Bronchial epithelial cell (primary cell): Measurements from ENCODE around the gene DMD. TPM values are rescaled to one million over a fixed set of nuclear protein-coding genes. Genes with fewer than 3 reads are reported as not detected.
A peak's percentile ranks its signal among the peaks of the same experiment; 100 is the strongest.

Source experiments
- DNase-seq: peaks from one replicate; pipeline ENCODE4 v3.0.0-alpha.2; 2010; ENCODE audit warnings: low read depth
- FAIRE-seq: peaks from 2 replicates; lab custom pipeline; 2011; peaks lifted over from hg19 to GRCh38; lab: Jason Lieb, UNC
- H3K27me3 ChIP-seq: 2 replicates; pipeline ENCODE4 v1.5.1; 2011; ENCODE audit warnings: low read length; ENCODE audit not compliant: control insufficient read depth, insufficient read depth
- H3K36me3 ChIP-seq: 2 replicates; pipeline ENCODE4 v1.5.1; 2011; ENCODE audit warnings: low read length; ENCODE audit not compliant: control insufficient read depth, insufficient read depth
- H3K4me3 ChIP-seq: 2 replicates; pipeline ENCODE4 v1.5.1; 2011; ENCODE audit warnings: mild to moderate bottlenecking, low read depth, low read length, control low read depth
- total RNA-seq: library from RNA; depleted of rRNA; stranded (reverse); fragments of >200 nt; gene quantifications from 2 replicates; pipeline ENCODE4 v1.2.1, GENCODE V29; 2014
- TF ChIP-seq, protein P1 (sequence below): IDR thresholded peaks from 2 replicates; pipeline ENCODE4 v1.5.1; 2011; ENCODE audit warnings: mild to moderate bottlenecking, moderate library complexity, low read length, control low read depth, inconsistent platforms; ENCODE audit not compliant: insufficient read depth, severe bottlenecking

Gene DMD
- total RNA-seq, 1 donor from 2014 or later: 4.5 TPM

DNA sequence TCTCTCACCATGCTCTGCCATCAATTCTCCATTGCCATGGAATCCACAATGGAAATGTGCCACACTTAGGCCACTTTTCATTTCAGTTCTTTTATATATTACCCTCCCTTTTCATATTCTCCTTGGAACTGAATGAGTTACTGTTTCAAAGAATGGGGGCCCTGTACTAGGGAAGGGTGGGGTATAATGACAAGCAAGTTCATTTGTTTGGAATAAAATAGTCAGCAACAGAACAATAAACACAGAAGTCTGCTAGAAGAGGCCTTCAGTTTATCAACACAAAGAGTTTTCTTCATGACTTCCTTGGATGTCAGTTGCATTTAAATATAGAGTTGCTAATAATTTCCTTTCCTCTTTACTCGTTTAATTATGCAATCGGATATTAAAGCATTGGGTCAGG lies 1661.2 kb downstream of the DMD start:
- TF ChIP-seq, protein P1, sequence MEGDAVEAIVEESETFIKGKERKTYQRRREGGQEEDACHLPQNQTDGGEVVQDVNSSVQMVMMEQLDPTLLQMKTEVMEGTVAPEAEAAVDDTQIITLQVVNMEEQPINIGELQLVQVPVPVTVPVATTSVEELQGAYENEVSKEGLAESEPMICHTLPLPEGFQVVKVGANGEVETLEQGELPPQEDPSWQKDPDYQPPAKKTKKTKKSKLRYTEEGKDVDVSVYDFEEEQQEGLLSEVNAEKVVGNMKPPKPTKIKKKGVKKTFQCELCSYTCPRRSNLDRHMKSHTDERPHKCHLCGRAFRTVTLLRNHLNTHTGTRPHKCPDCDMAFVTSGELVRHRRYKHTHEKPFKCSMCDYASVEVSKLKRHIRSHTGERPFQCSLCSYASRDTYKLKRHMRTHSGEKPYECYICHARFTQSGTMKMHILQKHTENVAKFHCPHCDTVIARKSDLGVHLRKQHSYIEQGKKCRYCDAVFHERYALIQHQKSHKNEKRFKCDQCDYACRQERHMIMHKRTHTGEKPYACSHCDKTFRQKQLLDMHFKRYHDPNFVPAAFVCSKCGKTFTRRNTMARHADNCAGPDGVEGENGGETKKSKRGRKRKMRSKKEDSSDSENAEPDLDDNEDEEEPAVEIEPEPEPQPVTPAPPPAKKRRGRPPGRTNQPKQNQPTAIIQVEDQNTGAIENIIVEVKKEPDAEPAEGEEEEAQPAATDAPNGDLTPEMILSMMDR: no peak
- Histone ChIP-seq H3K27me3 (no peaks in the 10 kb centered on the region), H3K4me3 (no peak overlapping the region), H3K36me3 (no peaks in the 10 kb centered on the region)
- DNase-seq (no peak), FAIRE-seq (no peak)

DNA sequence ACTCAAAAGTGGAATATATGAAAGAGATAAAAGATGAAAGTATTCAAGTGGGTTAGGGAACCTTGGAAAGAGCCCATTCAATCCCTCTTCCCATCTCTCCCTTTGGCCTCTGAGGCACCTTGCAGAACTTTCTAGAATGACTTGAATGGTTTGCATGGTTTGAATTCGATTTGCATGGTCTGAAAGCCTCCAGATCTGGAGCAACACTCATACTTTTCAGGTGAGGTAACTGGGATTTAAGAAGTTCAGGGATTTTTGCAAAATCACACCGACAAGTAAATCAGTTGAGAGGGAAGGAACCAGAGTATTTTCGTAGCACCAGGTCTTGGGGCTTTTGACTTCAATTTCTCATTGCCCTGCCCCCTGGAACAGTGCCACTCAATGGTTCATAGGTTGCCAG lies 1663.5 kb downstream of the DMD start:
- no peaks in the 10 kb centered on the region for H3K36me3 ChIP-seq
- TF ChIP-seq, protein P1: no peak
- no peak overlapping the region for H3K4me3 ChIP-seq
- FAIRE-seq (no peak), DNase-seq (no peak)
- H3K27me3 ChIP-seq: no peaks in the 10 kb centered on the region

DNA sequence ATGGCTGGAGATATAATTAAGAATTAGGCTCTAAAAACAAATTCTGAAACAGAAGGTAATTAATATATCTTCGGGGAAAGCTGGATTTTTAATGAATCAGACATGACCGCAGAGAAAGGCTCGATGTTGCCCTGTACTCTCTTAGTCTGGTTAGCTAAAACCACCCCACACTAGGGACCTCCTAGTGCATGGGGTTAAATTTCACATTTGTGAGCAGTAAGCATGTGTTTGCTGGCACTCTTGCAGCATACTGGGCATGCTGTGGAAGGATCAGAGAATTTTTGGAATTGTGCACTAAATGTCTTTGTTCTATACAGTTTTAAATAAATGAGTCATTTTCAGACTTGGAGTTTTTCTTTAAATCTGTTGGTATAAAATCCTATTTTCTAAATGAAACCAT lies 1663.9 kb downstream of the DMD start:
- no peaks in the 10 kb centered on the region for H3K36me3 ChIP-seq
- H3K27me3 ChIP-seq: no peaks in the 10 kb centered on the region
- H3K4me3 ChIP-seq: no peak overlapping the region
- no peak for DNase-seq
- TF ChIP-seq, protein P1: no peak
- no peak for FAIRE-seq

- Histone ChIP-seq H3K36me3 (no peaks in the 10 kb centered on the region), H3K27me3 (no peaks in the 10 kb centered on the region), H3K4me3 (no peak overlapping the region)
- FAIRE-seq: no peak
- TF ChIP-seq, protein P1: no peak
- DNase-seq: peak; percentile 85
Measured at GRCh38 chrX:31546126-31546525, 1665.2 kb downstream of the DMD start.

DNA sequence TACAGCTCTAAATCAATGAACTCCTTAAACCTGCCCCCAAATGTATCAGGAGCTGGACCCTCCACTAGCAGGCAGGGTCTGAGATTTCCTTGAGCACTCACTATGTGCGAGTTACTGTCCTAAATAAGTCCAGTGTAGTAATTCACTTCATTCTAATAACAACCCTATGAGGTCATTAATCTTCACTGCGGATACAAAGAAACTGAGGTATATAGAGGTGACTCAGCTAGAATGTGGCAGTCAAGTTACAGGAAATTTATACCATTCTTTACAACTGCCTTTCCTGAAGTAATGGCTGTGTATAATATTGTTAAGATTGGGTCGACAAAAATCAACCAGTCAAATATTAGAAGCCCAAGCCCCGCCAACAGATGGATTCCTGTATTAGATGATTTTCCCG lies 1665.6 kb downstream of the DMD start:
- FAIRE-seq (no peak), DNase-seq (peak; percentile 52)
- Histone ChIP-seq H3K36me3 (no peaks in the 10 kb centered on the region), H3K4me3 (no peak overlapping the region), H3K27me3 (no peaks in the 10 kb centered on the region)
- TF ChIP-seq, protein P1: no peak

- TF ChIP-seq, protein P1: no peak
- FAIRE-seq (no peak), DNase-seq (no peak)
- Histone ChIP-seq H3K27me3 (no peaks in the 10 kb centered on the region), H3K36me3 (no peaks in the 10 kb centered on the region), H3K4me3 (no peak overlapping the region)
Measured at GRCh38 chrX:31545191-31545590, 1666.2 kb downstream of the DMD start.
